ENCODE results near the gene SPNS3. TPM values are rescaled to one million over a fixed set of nuclear protein-coding genes. Genes with fewer than 3 reads are reported as not detected.

The SPNS3 gene
- total RNA-seq, 2 donors from 2014 or later, result 2.4 to 5.8 TPM

DNA sequence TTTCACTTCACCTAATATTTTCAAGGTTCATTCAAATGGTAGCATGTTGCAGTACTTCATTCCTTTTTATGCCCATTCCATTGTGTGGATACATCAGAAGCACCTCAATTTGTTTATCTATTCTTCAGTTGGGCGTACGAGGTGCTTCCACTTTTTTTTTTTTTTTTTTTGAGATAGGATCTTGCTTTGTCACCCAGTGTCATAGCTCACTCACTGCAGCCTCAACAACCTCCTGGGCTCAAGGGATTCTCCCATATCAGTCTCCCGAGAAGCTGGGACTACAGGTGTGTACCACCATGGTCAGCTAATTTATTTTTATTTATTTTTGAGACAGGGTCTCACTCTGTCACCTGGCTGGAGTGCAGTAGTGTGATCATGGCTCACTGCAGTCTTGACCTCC, 22.5 kb upstream of the SPNS3 start:
- ATAC-seq (replicated peaks), result no peak
- H3K4me3 Mint-ChIP-seq, result no peak overlapping the region
- H3K9me3 Mint-ChIP-seq, result no peaks in the 10 kb centered on the region
- H3K27ac Mint-ChIP-seq, result no peak overlapping the region
- no peaks in the 10 kb centered on the region for H3K36me3 Mint-ChIP-seq (ENCODE audit: low read depth)
- H3K27me3 Mint-ChIP-seq, result no peaks in the 10 kb centered on the region
- no peaks in the 10 kb centered on the region for H3K4me1 Mint-ChIP-seq

DNA sequence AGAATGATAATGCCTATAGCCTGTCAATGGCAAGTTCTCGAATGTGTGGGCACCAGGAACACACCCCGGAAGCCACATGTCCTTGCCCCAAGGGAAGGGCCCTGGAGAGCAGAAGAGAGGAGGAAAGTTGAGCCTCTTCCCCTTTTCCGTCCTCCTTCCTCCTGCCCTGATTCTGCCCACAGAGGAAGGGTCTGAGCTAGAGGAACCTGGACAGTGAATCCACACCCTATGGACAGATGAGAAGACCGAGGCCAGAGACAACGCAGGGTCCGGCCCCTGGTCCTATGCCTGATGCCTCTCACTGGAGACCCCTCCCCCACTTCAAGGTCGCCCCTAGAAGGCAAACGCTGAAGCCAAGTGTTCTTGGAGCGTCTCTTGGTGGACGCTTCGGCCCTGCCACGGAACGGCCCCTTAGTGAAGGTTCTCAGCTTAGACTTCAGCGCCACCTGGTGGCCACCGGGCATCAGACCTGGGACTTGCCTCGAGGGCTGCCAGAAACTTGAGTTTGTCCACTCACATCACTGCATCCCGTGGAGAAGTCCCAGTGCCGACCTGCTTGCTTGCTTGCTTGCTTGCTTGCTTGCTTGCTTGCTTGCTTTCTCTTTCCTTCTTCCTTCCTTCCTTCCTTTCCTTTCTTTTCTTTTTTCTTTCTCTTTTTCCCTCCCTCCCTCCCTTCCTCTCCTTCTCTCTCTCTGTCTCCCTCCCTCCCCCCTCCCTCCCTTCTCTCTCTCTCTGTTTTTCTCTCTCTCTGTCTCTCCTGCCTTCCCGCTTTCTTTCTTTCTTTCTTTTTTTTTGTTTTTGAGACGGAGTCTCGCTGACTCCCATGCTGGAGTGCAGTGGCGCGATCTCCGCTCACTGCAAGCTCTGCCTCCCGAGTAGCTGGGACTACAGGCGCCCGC, 20.6 kb upstream of the SPNS3 start:
- peak; percentile 99 for ATAC-seq (replicated peaks)
- H3K27me3 Mint-ChIP-seq, result no peaks in the 10 kb centered on the region
- peak overlapping the region; percentile 85 for H3K27ac Mint-ChIP-seq
- H3K4me3 Mint-ChIP-seq, result peak overlapping the region; percentile 84
- H3K9me3 Mint-ChIP-seq, result no peaks in the 10 kb centered on the region
- H3K4me1 Mint-ChIP-seq, result no peaks in the 10 kb centered on the region
- no peaks in the 10 kb centered on the region for H3K36me3 Mint-ChIP-seq (ENCODE audit: low read depth)

DNA sequence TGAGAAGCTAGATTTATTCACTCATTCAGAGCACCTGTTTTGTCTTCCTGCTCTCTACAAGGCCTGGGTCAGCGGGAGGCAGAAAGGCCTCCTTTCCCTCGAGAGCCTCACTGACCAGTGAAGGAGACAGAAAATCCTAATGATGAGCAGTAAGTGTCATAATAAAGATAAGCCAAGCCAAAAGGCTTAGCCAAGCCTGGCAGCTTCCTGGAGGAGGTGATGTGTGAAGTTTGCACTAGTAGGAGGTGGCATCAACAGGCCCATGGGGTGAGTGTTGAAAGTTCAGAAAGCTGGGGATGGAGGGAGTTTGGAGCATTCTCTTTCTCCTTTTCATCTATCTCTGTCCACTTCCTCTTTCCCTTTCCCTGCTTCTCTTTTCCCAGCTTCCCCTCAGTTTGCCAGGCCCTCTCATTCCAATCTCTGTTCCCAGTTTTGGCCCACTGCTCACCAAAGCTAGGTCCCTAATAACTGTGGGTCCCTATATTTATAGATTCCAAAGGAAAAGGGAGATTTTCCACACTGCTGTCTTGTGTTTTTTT, 16.5 kb upstream of the SPNS3 start:
- H3K27me3 Mint-ChIP-seq, result no peaks in the 10 kb centered on the region

DNA sequence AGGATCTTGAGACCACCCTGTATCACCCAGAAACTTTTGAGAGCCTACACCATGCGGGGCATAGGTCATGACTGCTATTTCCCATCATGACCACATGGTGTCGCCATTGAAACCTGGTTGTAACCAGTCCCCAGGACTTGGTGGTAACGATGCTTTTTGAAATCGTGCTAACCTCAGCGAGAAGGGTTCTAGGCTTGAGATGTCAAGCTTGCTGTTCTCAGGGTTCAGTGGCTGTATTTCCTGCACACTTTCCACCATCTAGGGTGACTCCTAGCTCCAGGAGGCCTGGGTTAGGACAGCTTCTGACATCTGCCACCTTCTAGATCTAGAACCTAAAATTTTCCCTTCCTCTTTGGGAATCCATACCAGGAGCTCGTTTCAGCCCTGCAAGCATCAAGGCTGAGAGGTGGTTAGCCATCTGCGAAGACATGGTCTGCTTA, 13.0 kb upstream of the SPNS3 start:
- Mint-ChIP-seq H3K9me3 (no peaks in the 10 kb centered on the region), H3K36me3 (ENCODE audit: low read depth) (no peaks in the 10 kb centered on the region), H3K4me1 (no peaks in the 10 kb centered on the region), H3K4me3 (no peak overlapping the region), H3K27me3 (no peaks in the 10 kb centered on the region), H3K27ac (no peak overlapping the region)
- peak; percentile 85 for ATAC-seq (replicated peaks)

More for the DNA sequence above, 16.5 kb upstream of the SPNS3 start:
- Mint-ChIP-seq H3K4me3 (no peak overlapping the region), H3K27ac (no peak overlapping the region), H3K9me3 (no peaks in the 10 kb centered on the region), H3K36me3 (ENCODE audit: low read depth) (no peaks in the 10 kb centered on the region), H3K4me1 (no peaks in the 10 kb centered on the region)
- no peak for ATAC-seq (replicated peaks)

DNA sequence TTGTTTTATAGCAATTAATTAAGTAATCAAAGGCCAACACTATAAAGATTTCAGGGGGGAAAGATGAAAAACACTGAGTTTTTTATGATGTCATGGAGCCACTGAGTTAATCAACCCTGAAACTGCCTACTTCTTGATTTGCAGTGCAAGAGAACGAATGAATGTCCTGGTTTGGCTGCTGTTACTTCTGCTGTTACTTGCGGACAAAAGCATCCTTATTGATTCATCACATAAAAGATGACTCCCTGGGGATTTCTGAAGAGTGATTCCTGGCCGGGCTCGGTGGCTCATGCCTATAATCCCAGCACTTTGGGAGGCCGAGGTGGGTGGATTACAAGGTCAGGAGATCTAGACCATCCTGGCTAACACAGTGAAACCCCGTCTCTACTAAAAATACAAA, 10.9 kb upstream of the SPNS3 start:
- no peaks in the 10 kb centered on the region for H3K27me3 Mint-ChIP-seq
- H3K4me3 Mint-ChIP-seq, result no peak overlapping the region
- no peak for ATAC-seq (replicated peaks)
- H3K27ac Mint-ChIP-seq, result no peak overlapping the region
- no peaks in the 10 kb centered on the region for H3K4me1 Mint-ChIP-seq
- H3K36me3 Mint-ChIP-seq (ENCODE audit: low read depth), result no peaks in the 10 kb centered on the region
- no peaks in the 10 kb centered on the region for H3K9me3 Mint-ChIP-seq

DNA sequence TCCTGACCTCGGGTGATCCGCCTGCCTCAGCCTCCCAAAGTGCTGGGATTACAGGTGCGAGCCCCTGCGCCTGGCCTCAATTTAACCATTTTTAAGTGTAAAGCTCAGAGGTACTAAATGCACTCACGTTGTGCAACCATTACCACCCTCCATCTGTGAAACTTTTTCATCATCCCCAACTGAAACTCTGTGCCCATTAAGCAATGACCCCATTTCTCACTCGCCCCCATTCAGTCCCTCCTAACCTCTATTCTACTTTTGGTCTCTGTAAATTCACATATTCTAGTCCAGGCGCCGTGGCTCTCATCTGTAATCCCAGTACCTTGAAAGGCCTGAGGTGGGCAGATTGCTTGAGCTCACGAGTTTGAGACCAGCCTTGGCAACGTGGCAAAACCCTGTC, 8.3 kb upstream of the SPNS3 start:
- Mint-ChIP-seq H3K36me3 (ENCODE audit: low read depth) (no peaks in the 10 kb centered on the region), H3K27me3 (no peaks in the 10 kb centered on the region), H3K27ac (no peak overlapping the region), H3K9me3 (no peaks in the 10 kb centered on the region), H3K4me3 (no peak overlapping the region), H3K4me1 (no peaks in the 10 kb centered on the region)
- ATAC-seq (replicated peaks), result no peak

DNA sequence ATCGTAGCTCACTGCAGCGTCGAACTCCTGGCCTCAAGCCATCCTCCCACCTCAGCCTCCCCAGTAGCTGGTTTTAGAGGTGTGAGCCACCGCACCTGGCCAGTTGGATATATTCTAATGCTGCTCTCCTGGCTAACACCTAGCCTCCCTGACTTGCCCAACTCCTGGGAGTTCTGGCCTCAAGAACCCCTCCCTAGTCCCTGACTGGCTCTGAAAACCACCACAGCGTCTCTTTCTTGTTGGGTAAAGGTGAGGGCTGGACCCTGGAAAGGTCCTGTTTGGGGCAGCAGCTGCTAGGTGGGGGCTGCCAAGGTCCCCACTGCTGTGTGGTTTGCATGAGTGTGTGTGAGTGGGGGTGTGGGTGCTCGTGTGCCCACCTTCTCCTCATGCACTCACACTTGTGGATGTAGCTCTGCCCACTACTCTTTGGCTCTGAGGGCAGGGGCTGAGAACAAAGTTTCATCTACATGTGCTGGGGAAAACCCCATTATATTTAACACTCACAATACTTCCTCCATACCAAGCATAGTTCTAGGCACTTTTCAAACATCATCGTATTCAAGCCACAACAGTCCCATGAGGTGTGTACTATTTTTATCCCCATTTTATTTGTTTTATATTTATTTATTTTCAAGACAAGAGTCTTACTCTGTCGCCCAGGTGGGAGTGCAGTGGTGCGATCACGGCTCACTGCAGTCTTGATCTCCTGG, 7.1 kb upstream of the SPNS3 start:
- H3K4me1 Mint-ChIP-seq, result no peaks in the 10 kb centered on the region
- no peaks in the 10 kb centered on the region for H3K27me3 Mint-ChIP-seq
- H3K27ac Mint-ChIP-seq, result no peak overlapping the region
- no peaks in the 10 kb centered on the region for H3K36me3 Mint-ChIP-seq (ENCODE audit: low read depth)
- ATAC-seq (replicated peaks), result no peak
- no peak overlapping the region for H3K4me3 Mint-ChIP-seq
- H3K9me3 Mint-ChIP-seq, result no peaks in the 10 kb centered on the region

DNA sequence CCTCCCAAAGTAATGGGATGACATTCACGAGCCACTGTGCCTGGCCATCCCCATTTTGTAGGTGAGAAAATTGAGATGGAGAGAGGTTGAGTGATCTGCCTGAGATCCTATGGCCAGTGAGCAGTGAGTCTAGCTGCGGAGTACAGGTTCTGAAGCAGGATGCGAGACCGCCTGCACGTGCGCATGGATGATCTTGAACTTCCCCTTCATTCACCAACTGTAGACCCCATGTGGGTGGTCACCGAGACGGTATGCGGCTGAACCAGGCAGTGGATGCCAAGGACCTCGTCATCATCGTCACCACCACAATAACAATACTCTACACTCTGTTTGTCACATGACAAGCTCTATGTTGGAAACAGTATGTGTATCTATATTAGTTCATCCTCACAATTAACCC, 6.2 kb upstream of the SPNS3 start:
- H3K27me3 Mint-ChIP-seq, result no peaks in the 10 kb centered on the region
- H3K36me3 Mint-ChIP-seq (ENCODE audit: low read depth), result no peaks in the 10 kb centered on the region
- H3K4me3 Mint-ChIP-seq, result no peak overlapping the region
- no peak for ATAC-seq (replicated peaks)
- H3K27ac Mint-ChIP-seq, result no peak overlapping the region
- H3K4me1 Mint-ChIP-seq, result no peaks in the 10 kb centered on the region
- H3K9me3 Mint-ChIP-seq, result no peaks in the 10 kb centered on the region

DNA sequence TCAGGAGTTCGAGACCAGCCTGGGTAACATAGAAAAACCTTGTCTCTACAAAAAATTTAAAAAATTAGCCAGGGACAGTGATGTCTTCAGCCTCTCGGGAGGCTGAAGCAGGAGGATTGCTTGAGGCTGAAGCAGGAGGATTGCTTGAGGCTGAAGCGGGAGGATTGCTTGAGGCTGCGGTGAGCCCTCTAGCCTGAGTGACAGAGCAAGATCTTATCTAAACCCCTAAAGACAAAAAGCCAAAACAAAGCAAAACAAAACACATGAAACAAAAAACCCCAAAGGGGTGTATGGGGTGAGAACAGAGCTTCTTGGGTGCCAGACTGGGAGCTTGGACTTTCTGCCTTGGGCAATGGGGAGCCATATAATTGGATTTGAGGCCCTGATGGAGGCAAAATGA, 2.6 kb downstream of the SPNS3 start:
- Mint-ChIP-seq H3K4me3 (no peak overlapping the region), H3K27me3 (no peaks in the 10 kb centered on the region), H3K4me1 (peaks cover 6% of the 10 kb centered on the region), H3K27ac (peak overlapping the region; percentile 38), H3K9me3 (no peaks in the 10 kb centered on the region), H3K36me3 (ENCODE audit: low read depth) (no peaks in the 10 kb centered on the region)
- ATAC-seq (replicated peaks), result no peak

DNA sequence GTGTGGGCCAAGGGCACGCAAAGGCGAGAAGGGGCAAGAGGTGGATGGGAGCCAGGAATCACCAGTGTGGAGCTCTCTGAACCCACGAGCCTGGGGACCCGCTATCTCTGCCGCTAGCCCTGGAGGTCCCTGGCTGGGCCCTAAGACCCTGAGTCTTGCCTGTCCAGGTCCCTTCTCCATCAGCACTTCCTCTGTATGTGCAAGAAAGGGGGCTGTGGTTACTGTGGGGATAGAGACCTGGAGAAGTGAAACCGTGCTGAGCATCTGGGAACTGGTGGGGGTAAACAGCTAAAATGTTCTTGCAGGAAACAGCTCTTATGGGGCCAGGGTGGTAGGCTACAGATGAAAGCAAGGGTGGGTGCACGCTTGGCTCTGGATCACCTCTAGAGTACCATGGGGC, 3.1 kb downstream of the SPNS3 start:
- Mint-ChIP-seq H3K36me3 (ENCODE audit: low read depth) (no peaks in the 10 kb centered on the region), H3K4me3 (no peak overlapping the region), H3K4me1 (peaks cover 6% of the 10 kb centered on the region), H3K27ac (no peak overlapping the region), H3K27me3 (peaks cover 1% of the 10 kb centered on the region), H3K9me3 (no peaks in the 10 kb centered on the region)
- no peak for ATAC-seq (replicated peaks)

DNA sequence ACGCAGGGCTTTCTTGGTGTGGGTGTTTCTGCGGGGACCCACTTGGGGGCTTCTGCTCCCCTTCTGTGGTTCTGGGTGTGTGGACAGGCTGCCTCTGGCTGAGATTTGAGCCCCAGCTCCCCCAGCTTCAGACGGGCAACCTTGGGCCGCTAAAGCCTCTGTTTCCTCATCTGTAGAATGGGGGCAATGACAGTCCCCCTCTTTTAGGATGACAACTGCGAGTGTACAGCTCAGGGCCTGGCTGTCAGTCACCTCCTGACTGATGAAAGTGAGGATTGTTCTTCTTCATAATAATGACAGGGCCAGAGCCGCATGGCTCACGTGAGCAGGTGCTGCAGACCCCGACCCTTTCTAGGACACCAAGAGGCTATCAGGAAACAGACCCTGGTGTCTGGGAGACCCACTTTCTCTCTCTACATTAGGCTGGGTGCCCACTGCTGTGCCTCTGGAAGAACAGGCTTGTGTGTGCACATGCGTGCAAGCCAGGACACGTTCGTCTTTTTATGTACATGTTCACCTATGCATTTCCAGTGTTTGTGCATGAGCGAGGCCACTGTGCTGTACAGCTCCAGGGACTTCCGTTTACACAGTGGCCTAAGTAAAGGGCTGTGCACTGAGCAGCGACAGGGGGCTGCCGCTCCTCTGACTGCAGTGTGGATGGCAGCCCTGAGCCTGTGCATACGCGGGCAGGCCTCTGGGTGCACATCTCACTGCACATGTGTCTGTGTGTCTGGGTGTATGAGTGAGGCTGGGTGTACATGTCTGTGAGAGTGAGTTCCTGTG, 4.6 kb downstream of the SPNS3 start:
- Mint-ChIP-seq H3K4me1 (peaks cover 2% of the 10 kb centered on the region), H3K27me3 (peaks cover 3% of the 10 kb centered on the region), H3K36me3 (ENCODE audit: low read depth) (no peaks in the 10 kb centered on the region), H3K4me3 (no peak overlapping the region), H3K27ac (no peak overlapping the region), H3K9me3 (no peaks in the 10 kb centered on the region)
- no peak for ATAC-seq (replicated peaks)

DNA sequence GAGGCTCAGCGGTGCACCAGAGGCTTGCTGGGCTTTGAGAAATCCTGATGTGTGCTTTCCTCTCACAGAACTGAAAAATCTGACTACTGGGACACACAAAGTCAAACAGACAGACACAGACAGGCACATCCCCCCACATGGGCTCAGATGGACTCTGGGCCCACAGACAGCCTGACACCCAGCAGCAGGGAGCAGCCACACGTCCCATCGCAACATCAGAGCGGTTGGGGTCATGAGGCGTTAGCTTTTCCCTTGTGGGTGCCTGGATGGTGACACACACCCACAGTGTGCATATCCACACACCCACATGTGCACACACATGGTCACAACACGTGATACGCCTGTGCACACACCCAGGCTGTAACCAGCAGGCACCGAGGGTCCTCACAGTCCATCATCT, 6.3 kb downstream of the SPNS3 start:
- Mint-ChIP-seq H3K36me3 (ENCODE audit: low read depth) (no peaks in the 10 kb centered on the region), H3K4me3 (no peak overlapping the region), H3K27ac (no peak overlapping the region), H3K4me1 (no peaks in the 10 kb centered on the region), H3K9me3 (no peaks in the 10 kb centered on the region), H3K27me3 (peaks cover 3% of the 10 kb centered on the region)
- ATAC-seq (replicated peaks), result no peak

DNA sequence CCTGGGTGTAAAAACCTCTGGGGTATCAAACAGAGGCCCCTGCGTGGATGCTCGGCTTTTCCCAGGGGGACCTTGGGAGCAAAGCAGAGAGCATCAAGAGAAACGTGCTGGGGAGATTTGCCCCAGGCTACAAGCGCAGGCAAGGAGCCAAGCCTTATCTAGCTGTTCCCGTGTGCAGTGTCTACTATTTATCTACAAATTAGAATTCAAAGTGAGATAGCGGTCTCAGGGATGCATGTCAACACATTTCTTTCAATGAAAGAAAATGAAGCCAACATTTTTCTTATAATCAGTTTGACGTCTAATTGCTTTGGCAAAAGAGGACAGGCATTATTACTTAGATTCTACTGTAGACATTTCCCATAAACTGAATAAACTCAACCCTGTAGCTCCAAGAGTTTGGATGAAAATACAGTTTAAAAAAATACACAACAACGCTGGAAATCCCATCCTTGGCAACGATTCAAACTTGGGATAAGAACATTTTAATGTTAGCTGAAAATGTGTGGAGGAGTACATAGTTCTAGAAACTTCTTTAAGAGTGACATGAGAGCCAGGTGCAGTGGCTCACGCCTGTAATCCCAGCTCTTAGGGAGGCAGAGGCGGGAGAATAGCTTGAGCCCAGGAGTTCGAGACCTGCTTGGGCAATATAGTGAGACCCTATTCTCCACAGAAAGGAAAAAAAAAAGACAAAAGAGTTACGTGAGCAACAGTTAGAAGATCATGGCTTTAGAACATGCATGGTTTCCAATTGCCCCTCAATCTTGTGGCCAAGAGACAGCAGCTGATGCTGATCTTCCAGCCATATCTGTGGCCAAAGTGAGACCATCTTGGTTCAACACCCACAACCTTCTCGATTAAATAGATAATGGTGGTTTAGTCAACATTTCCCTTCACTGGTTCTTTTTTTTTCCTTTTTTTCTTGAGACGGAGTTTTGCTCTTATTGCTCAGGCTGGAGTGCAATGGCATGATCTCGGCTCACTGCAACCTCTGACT, 7.2 kb downstream of the SPNS3 start:
- Mint-ChIP-seq H3K36me3 (ENCODE audit: low read depth) (no peaks in the 10 kb centered on the region), H3K4me1 (no peaks in the 10 kb centered on the region), H3K27me3 (peaks cover 3% of the 10 kb centered on the region), H3K9me3 (no peaks in the 10 kb centered on the region), H3K27ac (no peak overlapping the region), H3K4me3 (no peak overlapping the region)
- no peak for ATAC-seq (replicated peaks)
